Activated CD4-positive, alpha-beta T cell treated with anti-CD3 and anti-CD28 coated beads, Interleukin-2, Interleukin-4, amounts not matched to agents 100 ng/mL and 50 ng/mL, durations not matched to agents 16 hours and 8 hours (primary cell): ENCODE results near the gene COX5A.
"Not testable (repeated sequence)": the region's sequence is repeated elsewhere in the genome, so short reads cannot be mapped to it uniquely, and the experiment has no call there.

Experiments used
- DNase-seq: peaks from one replicate; pipeline ENCODE4 v3.0.0-alpha.2; 2020; ENCODE audit warnings: low spot score

Gene COX5A

GRCh38 chr15:74901612-74902063 is 36.2 kb downstream of the COX5A start:
- peak; percentile 73 for DNase-seq

- no peak for DNase-seq
Measured at GRCh38 chr15:74897300-74897701, 40.6 kb downstream of the COX5A start.

DNA sequence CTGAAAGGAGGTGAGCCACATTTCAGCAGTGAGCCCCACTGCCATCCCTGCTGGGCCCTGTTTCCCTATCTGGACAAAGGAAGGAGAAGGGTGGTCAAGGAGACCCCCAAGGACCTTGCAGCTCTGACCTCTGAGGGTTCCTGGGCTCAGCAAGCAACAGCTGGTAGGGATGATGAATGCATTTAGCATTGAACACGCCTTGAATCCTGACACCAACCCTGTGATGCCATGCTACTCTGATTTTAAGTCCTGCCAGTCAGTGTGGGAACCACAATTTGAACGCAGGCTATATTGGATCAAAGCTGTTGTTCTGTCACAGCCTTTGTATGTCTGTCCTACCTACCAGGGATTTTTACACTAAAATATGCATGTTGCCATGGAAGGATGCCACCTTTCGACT is 41.6 kb downstream of the COX5A start:
- no peak for DNase-seq

DNA sequence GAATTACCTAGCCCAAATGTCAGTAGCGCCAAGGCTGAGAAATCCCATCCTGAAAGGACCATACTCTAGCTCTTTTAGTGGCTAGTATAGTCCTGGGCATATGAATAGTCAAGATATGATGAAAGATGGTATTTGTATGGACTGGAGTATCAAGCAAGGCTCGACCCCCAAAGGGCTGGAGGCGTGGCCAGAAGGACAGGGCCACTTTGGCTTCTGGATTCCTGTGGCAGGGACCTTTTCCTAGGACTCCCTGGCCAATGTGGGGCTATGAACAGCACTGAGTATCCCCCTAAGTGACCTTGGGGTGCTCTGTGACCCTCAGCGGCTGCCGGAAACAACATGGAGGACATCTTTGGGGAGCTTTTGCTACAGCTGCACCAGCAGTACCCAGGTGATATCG is 42.0 kb downstream of the COX5A start:
- no peak for DNase-seq

- DNase-seq, result not testable (repeated sequence)
Measured at GRCh38 chr15:74894383-74894782, 43.5 kb downstream of the COX5A start.

GRCh38 chr15:74893627-74894026 is 44.2 kb downstream of the COX5A start:
- DNase-seq, result peak; percentile 59

GRCh38 chr15:74892931-74893330 is 44.9 kb downstream of the COX5A start:
- DNase-seq, result no peak

DNA sequence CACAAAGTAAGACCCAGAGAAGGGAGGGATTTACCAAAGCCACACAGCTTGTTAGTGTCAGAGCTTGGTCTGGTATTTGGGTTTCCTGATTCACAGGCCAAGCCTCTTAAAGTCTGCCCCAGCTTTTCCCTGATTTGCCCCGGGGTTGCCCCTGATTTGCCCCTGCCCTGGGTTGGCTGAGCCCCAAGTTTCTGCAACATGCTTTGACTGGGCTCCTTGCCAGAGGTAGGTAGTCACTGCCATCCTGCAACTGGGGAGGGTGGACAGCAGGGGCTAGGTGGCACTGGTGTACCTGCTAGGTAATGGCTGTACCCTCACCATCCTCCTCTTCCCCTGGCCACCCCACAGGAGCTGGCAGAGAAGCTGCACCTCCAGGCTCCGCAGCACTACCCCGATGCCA is 45.6 kb downstream of the COX5A start:
- no peak for DNase-seq

- no peak for DNase-seq
Measured at GRCh38 chr15:74891469-74891868, 46.4 kb downstream of the COX5A start.

DNA sequence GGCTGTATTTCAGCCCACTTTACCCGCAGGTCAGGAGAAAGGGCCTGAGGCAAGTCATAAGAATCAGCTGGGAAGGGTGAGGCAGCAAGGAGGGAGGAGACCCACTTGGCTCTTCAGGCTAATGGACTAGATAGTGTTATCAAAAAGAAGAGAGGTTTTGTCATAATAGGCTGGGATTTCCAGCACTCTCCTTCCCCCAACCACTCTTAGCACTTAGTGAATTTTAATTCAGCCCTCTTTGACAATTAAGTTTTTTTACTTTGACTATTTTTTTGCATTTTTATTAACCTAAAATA is 47.3 kb downstream of the COX5A start:
- no peak for DNase-seq

- peak; percentile 92 for DNase-seq
Measured at GRCh38 chr15:74889883-74890664, 47.8 kb downstream of the COX5A start, which contains the start of gene MPI. TSS of gene MPI (plus strand) at chr15:74890042. CDS start at chr15:74890074, 32 bp downstream.

DNA sequence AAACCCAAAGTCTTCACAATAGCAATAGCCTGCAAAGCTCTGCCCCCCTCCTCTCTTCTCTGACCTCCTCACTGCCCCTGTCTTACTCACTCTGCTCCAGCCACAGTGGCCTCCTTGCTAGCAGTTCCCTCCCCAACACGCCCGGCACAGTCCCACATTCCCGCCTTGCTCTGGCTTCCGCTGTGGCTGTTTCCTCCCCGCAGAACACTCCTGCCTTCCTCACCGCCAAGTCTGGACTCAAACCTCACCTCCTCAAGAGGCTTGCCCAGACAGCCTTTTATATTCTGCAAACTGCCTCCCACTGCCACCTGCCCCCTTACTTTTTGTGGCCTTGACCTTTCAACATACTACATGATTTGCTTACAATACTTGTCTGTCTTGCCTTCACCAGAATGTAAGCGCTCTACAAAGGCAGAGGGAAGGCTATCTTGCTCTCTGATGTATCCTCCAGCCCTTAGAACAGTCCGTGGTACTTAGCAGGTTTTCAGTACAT is 48.4 kb downstream of the COX5A start:
- DNase-seq, result no peak

DNA sequence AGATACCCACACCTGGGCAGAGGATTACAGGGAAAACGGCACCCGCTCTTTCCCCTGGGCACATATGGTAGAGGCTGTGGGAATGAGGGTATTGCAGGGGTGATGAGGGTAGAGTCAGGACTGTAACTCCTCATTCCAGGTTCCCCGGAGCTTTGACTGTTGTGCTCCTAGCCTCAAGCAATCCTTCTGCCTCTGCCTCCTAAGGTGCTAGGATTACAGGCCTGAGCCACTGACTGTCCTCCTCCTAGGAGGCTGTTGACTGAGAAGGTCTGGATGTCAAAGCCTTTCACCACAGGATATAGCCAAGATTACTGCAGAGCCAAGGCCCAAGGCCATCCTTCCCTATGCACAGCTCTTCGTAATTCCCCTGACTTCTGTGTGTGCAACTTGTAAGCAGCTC is 49.2 kb downstream of the COX5A start:
- no peak for DNase-seq

DNA sequence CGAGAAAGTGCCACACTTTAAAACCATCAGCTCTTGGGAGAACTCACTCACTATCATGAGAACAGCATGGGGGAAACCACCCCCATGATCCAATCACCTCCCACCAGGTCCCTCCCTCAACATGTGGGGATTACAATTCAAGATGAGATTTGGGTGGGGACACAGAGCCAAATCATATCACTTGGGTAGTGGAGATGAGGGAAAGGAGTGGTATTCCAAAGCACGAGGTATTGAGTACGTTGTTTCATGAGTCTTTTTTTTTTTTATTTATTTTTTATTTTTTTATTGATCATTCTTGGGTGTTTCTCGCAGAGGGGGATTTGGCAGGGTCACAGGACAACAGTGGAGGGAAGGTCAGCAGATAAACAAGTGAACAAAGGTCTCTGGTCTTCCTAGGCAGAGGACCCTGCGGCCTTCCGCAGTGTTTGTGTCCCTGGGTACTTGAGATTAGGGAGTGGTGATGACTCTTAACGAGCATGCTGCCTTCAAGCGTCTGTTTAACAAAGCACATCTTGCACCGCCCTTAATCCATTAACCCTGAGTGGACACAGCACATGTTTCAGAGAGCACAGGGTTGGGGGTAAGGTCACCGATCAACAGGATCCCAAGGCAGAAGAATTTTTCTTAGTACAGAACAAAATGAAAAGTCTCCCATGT is 50.2 kb downstream of the COX5A start:
- DNase-seq, result not testable (repeated sequence)

DNA sequence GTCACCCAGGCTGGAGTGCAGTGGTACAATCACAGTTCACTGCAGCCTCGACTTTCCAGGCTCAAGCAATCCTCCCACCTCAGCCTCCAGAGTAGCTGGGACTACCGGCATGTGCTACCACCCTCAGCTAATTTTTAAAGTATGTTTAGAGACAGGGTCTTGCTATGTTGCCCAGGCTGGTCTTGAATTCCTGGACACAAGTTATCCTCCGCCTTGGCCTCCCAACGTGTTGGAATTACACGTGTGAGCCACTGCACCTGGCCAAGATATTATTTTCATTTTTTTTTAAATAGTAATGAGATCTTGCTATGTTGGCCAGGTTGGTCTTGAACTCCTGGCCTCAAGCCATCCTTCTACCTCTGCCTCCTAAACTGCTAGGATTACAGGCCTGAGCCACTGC is 52.4 kb downstream of the COX5A start:
- DNase-seq, result no peak

- DNase-seq, result no peak
Measured at GRCh38 chr15:74884428-74885223, 53.2 kb downstream of the COX5A start.

GRCh38 chr15:74882528-74882927 is 55.3 kb downstream of the COX5A start:
- no peak for DNase-seq

GRCh38 chr15:74878273-74878672 is 59.6 kb downstream of the COX5A start:
- DNase-seq, result no peak

- DNase-seq, result no peak
Measured at GRCh38 chr15:74873756-74874424, 64.0 kb downstream of the COX5A start.

DNA sequence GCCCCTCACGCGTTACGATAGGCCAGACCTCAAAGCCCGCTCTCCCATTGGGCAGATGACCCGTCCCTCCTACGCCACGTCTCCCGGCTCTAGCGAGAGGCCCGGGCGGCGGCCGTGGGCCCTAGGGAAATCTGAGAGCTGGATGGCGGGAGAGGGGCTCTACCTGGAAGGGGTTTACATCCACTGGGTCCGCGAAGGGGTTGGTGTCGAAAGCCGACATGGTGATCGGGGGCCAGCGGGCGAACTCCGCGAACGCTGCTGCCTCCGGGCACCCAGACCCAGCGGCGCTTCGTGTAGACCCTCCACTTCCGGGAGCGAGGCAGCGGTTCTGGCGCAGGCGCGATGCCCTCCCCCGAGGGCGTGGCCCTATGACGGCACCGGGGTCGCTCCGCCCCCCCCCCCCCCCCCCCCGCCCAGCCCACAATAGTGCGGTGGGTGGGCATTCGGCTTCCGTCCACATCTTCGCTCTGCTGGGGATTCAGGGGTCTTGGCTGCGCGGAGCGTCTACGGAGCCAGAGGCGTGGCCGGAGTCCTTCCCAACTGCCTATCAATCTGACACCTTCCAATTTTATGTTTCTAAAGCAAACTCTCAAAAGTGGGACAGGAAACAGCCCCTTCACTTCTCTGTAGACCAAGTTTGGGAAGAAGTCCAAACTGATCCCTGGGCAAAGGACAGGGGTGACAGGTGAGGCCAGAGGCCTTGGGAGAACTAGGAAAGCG is 64.7 kb downstream of the COX5A start, which contains the start of gene SCAMP2:
SCAMP2 (minus strand) TSS at position 330 of the 720 bp plus-strand sequence; CDS start at position 220, 110 bp downstream.
- peak; percentile 95 for DNase-seq

GRCh38 chr15:74872702-74873035 is 65.2 kb downstream of the COX5A start:
- DNase-seq, result no peak
